ENCODE measurements around the gene GPR173.

GPR173 gene, protein sequence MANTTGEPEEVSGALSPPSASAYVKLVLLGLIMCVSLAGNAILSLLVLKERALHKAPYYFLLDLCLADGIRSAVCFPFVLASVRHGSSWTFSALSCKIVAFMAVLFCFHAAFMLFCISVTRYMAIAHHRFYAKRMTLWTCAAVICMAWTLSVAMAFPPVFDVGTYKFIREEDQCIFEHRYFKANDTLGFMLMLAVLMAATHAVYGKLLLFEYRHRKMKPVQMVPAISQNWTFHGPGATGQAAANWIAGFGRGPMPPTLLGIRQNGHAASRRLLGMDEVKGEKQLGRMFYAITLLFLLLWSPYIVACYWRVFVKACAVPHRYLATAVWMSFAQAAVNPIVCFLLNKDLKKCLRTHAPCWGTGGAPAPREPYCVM

DNA sequence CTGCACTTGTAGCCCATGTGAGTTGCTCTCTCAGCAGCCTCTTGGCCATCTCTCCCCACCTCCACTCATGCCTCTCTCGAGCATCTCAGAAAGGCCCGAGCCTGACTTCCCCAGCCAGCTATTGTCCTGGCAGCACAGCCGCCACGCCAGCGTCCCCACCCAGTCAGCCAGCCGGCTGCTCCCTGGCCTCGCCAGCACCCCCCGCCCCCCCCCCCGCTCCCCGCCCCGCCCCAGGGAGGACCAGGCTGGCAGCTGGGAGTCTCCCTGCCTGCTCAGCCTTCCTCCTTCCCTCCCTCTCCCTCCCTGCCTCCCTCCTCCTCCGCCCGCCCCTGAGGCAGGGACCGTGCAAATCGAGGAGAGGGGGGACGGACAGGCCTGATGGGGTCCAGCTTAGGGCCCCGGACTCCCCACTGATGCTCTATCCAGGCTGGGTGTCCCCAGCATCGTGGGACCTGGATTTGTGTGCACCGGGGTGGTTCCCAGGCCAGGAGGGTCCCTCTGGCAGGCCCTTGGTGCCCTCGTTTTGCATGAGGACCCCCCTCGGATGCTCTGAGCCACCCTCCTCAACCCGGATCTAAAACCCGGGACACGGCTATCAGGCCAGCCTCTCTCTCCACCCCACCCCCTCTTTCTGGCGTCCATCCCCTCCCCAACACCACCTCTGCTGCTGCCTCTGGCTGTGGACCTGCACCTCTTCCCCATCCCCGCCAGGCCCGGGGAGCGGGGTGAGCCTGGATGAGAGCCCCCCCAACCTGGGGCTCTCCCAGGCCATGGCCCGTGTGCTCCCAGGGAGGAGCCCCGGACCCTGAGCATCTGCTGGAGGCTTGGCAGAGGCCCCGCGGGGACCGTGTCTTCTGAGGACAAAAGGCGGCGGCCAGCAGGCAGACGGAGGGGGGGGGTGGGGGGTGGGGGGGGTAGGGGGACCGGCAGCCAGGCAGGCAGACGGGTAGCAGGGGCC, at the start of gene GPR173:
GPR173 (plus strand) TSS at position 621 of the 958 bp plus-strand sequence. CDS start 27,833 bp downstream, outside the sequence.
- no peak for TF ChIP-seq EZH2 (IDR thresholded peaks at IDR 0.05)
- no peak for TF ChIP-seq POLR2AphosphoS5 (IDR thresholded peaks at IDR 0.05; ENCODE audit: borderline replicate concordance, low read depth, low read length)
- TF ChIP-seq FOXP2 (optimal IDR thresholded peaks at IDR 0.05; ENCODE audit: control extremely low read depth, extremely low read length, insufficient read depth), result no peak
- H3K36me3 ChIP-seq (ENCODE audit: insufficient read depth, low read length), result no peaks in the 10 kb centered on the region
- H3K9me3 ChIP-seq (ENCODE audit: low read depth, low read length), result no peaks in the 10 kb centered on the region
- no peak for DNase-seq (ENCODE audit: low read depth, low spot score)
- H3K27ac ChIP-seq, result no peak within 1 kb of the TSS
- no peak within 1 kb of the TSS for H3K9ac ChIP-seq (ENCODE audit: insufficient read length)
- no peak within 1 kb of the TSS for H3K4me3 ChIP-seq

DNA sequence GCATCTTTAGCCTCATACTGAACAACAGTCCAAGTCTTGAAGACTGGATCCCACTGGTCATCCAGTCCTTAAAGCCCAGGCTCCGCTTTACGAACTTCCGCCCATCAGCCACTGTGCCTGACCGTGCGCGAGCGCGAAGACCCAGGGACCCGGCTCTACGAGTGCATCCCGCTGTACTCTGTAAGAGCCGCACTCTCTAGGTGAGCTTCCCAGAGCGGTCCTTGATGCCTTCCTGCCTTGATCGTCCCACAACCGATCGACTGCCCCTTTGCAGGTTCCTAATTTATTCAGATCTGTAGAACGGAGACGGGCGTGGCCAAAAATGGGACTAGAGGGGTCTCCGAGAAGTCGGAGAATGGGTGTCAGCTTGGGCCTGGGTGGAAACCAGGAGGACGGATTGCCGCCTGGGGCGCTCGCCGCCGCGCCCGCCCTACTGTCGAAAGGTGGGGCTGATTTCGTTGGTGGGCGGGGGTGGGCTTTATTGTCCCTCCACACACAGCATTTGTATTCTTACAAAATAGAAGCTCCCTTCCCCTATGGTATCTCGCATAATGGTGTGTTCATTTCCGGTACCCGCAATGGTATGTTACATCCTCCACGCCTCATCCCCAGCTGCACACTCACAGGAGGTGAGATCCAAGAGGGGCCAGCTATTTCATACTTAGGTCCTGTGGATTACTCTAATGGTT, 48.0 kb upstream of the GPR173 start:
- no peak overlapping the region for H3K27ac ChIP-seq
- no peak overlapping the region for H3K4me3 ChIP-seq
- DNase-seq (ENCODE audit: low read depth, low spot score), result no peak
- no peak overlapping the region for H3K9ac ChIP-seq (ENCODE audit: insufficient read length)
- no peaks in the 10 kb centered on the region for H3K36me3 ChIP-seq (ENCODE audit: insufficient read depth, low read length)
- TF ChIP-seq POLR2AphosphoS5 (IDR thresholded peaks at IDR 0.05; ENCODE audit: borderline replicate concordance, low read depth, low read length) (no peak), FOXP2 (optimal IDR thresholded peaks at IDR 0.05; ENCODE audit: control extremely low read depth, extremely low read length, insufficient read depth) (no peak)
- no peaks in the 10 kb centered on the region for H3K9me3 ChIP-seq (ENCODE audit: low read depth, low read length)

DNA sequence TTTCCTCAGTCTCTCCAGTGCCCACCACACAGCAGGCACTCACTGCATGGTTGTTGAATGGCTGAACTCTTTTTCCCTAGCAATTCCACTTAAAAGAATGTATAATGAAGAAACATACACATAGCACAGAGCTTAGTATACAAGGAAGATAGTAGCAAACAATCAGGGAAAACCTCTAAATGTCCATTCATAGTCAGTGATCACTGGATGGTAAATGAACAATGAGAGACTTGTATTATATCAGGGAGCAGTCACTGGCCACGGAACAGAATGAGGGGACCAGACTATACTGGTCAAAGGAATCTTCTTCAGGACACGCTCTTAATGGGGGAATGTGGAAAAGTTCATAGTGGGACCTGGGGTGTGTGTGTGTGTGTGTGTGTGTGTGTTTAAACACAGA, 46.6 kb upstream of the GPR173 start:
- no peak overlapping the region for H3K27ac ChIP-seq
- no peak overlapping the region for H3K4me3 ChIP-seq
- no peaks in the 10 kb centered on the region for H3K9me3 ChIP-seq (ENCODE audit: low read depth, low read length)
- H3K9ac ChIP-seq (ENCODE audit: insufficient read length), result no peak overlapping the region
- no peak for DNase-seq (ENCODE audit: low read depth, low spot score)
- TF ChIP-seq FOXP2 (optimal IDR thresholded peaks at IDR 0.05; ENCODE audit: control extremely low read depth, extremely low read length, insufficient read depth), result no peak
- TF ChIP-seq EZH2 (IDR thresholded peaks at IDR 0.05), result no peak
- TF ChIP-seq POLR2AphosphoS5 (IDR thresholded peaks at IDR 0.05; ENCODE audit: borderline replicate concordance, low read depth, low read length), result no peak
- no peaks in the 10 kb centered on the region for H3K36me3 ChIP-seq (ENCODE audit: insufficient read depth, low read length)

DNA sequence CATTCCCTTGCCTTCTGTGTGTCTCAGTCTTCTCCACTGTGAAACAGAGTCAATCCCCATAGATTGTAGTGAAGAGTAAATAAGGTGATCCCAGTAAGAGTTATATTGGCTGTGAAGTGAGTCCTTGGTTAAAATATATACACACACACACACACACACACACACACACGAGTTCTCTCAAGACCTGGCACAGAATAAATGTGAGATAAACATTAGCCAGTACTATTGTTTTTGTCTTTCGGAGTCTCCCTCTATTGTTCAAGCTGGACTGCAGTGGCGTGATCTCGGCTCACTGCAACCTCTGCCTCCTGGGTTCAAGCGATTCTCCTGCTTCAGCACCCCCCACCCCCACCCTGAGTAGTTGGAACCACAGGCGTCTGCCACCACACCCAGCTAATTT, 45.5 kb upstream of the GPR173 start:
- H3K27ac ChIP-seq, result no peak overlapping the region
- no peaks in the 10 kb centered on the region for H3K9me3 ChIP-seq (ENCODE audit: low read depth, low read length)
- H3K36me3 ChIP-seq (ENCODE audit: insufficient read depth, low read length), result no peaks in the 10 kb centered on the region
- no peak for DNase-seq (ENCODE audit: low read depth, low spot score)
- TF ChIP-seq FOXP2 (optimal IDR thresholded peaks at IDR 0.05; ENCODE audit: control extremely low read depth, extremely low read length, insufficient read depth) (no peak), POLR2AphosphoS5 (IDR thresholded peaks at IDR 0.05; ENCODE audit: borderline replicate concordance, low read depth, low read length) (no peak), EZH2 (IDR thresholded peaks at IDR 0.05) (no peak)
- H3K9ac ChIP-seq (ENCODE audit: insufficient read length), result no peak overlapping the region
- no peak overlapping the region for H3K4me3 ChIP-seq

DNA sequence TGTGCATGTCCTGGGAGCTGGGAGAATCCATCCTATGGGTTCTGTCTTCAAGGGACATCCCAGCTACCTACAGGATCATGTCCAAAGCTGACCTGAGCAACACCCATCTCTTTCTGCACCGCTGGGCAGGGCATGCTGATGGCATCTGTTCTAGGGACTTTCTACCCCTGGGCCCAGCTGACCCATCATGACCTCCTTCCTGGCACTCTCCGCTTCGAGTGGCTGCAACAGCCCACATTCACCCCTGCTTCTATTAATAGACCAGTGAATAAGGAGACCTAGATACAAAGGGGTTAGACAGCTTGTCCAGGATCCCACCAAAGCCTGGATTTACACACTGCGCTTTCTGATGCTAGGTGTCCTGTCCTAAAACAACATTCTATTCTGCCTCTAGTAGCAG, 44.6 kb upstream of the GPR173 start:
- Histone ChIP-seq H3K27ac (no peak overlapping the region), H3K9me3 (ENCODE audit: low read depth, low read length) (no peaks in the 10 kb centered on the region), H3K4me3 (no peak overlapping the region), H3K9ac (ENCODE audit: insufficient read length) (no peak overlapping the region), H3K36me3 (ENCODE audit: insufficient read depth, low read length) (no peaks in the 10 kb centered on the region)
- TF ChIP-seq POLR2AphosphoS5 (IDR thresholded peaks at IDR 0.05; ENCODE audit: borderline replicate concordance, low read depth, low read length) (no peak), FOXP2 (optimal IDR thresholded peaks at IDR 0.05; ENCODE audit: control extremely low read depth, extremely low read length, insufficient read depth) (no peak), EZH2 (IDR thresholded peaks at IDR 0.05) (no peak)
- no peak for DNase-seq (ENCODE audit: low read depth, low spot score)

DNA sequence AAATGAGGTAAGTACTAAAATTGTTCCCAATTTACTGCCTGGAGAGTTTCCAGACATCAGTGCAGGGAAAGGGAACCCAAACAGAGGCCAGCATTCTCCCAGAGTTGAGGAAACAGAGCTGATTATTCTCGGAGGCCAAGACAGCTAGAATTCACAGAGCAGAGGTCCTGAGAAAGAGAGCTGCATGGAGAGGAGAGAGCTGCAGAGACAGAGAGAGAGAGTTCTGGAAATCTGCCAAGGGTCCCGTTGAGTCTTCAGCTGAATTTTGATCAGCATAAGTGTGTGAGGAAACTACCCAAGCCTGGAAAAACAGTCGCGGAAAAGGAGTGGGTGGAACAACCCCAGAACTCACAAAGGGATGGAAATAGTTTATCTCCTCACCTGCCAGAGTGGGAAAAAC, 43.8 kb upstream of the GPR173 start:
- TF ChIP-seq EZH2 (IDR thresholded peaks at IDR 0.05) (no peak), FOXP2 (optimal IDR thresholded peaks at IDR 0.05; ENCODE audit: control extremely low read depth, extremely low read length, insufficient read depth) (no peak), POLR2AphosphoS5 (IDR thresholded peaks at IDR 0.05; ENCODE audit: borderline replicate concordance, low read depth, low read length) (no peak)
- peak; percentile 35 for DNase-seq (ENCODE audit: low read depth, low spot score)

DNA sequence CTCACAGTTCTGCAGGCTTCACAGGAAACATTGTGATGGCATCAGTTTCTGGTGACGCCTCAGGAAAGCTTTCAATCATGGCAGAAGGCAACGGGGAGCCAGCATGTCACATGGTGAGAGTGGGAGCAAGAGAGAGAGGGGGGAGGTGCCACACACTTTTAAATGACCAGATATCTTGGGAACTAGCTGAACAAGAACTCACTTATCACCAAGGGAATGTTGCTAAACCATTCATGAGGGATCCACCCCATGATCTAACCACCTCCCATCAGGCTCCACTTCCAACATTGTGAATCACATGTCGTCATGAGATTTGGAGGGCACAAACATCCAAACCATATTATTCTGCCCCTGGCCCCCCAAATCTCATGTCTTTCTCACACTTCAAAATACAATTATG, 43.3 kb upstream of the GPR173 start:
- H3K4me3 ChIP-seq, result peak overlapping the region; percentile 37; the same call in 1 of the 2 replicates
- no peak overlapping the region for H3K27ac ChIP-seq
- no peaks in the 10 kb centered on the region for H3K36me3 ChIP-seq (ENCODE audit: insufficient read depth, low read length)
- H3K9me3 ChIP-seq (ENCODE audit: low read depth, low read length), result no peaks in the 10 kb centered on the region
- DNase-seq (ENCODE audit: low read depth, low spot score), result no peak
- no peak overlapping the region for H3K9ac ChIP-seq (ENCODE audit: insufficient read length)
- TF ChIP-seq FOXP2 (optimal IDR thresholded peaks at IDR 0.05; ENCODE audit: control extremely low read depth, extremely low read length, insufficient read depth), result no peak
- no peak for TF ChIP-seq POLR2AphosphoS5 (IDR thresholded peaks at IDR 0.05; ENCODE audit: borderline replicate concordance, low read depth, low read length)

More for the DNA sequence above, 43.8 kb upstream of the GPR173 start:
- H3K27ac ChIP-seq, result no peak overlapping the region
- no peaks in the 10 kb centered on the region for H3K9me3 ChIP-seq (ENCODE audit: low read depth, low read length)
- H3K9ac ChIP-seq (ENCODE audit: insufficient read length), result peak overlapping the region; percentile 25
- H3K36me3 ChIP-seq (ENCODE audit: insufficient read depth, low read length), result no peaks in the 10 kb centered on the region
- H3K4me3 ChIP-seq, result peak overlapping the region; percentile 37; the same call in 1 of the 2 replicates

DNA sequence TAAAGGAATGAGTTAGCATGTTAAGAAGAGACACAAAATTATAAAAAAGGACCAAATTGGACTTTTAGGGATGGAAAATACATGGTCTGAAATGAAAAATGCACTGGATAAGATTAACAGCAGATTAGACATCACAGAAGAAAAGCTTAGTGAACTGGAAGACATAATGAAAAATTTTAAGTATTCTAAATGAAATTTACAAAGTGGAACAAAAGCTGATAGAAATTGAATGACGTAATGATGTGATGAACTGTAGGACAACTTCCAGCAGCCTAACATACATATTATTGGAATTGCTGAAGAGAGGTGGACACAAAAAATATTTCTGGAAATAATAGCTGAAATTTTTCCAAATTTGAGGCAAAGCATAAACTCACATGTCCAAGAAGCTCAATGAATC, 39.6 kb upstream of the GPR173 start:
- no peak overlapping the region for H3K4me3 ChIP-seq
- H3K9me3 ChIP-seq (ENCODE audit: low read depth, low read length), result no peaks in the 10 kb centered on the region
- TF ChIP-seq POLR2AphosphoS5 (IDR thresholded peaks at IDR 0.05; ENCODE audit: borderline replicate concordance, low read depth, low read length) (no peak), EZH2 (IDR thresholded peaks at IDR 0.05) (no peak), FOXP2 (optimal IDR thresholded peaks at IDR 0.05; ENCODE audit: control extremely low read depth, extremely low read length, insufficient read depth) (no peak)
- no peak overlapping the region for H3K27ac ChIP-seq
- no peaks in the 10 kb centered on the region for H3K36me3 ChIP-seq (ENCODE audit: insufficient read depth, low read length)
- DNase-seq (ENCODE audit: low read depth, low spot score), result no peak
- H3K9ac ChIP-seq (ENCODE audit: insufficient read length), result no peak overlapping the region
